GM15510 (cell line): Measurements from ENCODE around the gene RDH5.

ENCODE experiments used
- POLR2A ChIP-seq: IDR thresholded peaks from 3 replicates; pipeline ENCODE4 v1.6.1; 2011; ENCODE audit warnings: borderline replicate concordance; ENCODE audit not compliant: insufficient read length; ENCODE audit errors: extremely low read depth

Gene RDH5

GRCh38 chr12:55703901-55704761 lies 16.1 kb upstream of the RDH5 start:
- no peak for TF ChIP-seq POLR2A

DNA sequence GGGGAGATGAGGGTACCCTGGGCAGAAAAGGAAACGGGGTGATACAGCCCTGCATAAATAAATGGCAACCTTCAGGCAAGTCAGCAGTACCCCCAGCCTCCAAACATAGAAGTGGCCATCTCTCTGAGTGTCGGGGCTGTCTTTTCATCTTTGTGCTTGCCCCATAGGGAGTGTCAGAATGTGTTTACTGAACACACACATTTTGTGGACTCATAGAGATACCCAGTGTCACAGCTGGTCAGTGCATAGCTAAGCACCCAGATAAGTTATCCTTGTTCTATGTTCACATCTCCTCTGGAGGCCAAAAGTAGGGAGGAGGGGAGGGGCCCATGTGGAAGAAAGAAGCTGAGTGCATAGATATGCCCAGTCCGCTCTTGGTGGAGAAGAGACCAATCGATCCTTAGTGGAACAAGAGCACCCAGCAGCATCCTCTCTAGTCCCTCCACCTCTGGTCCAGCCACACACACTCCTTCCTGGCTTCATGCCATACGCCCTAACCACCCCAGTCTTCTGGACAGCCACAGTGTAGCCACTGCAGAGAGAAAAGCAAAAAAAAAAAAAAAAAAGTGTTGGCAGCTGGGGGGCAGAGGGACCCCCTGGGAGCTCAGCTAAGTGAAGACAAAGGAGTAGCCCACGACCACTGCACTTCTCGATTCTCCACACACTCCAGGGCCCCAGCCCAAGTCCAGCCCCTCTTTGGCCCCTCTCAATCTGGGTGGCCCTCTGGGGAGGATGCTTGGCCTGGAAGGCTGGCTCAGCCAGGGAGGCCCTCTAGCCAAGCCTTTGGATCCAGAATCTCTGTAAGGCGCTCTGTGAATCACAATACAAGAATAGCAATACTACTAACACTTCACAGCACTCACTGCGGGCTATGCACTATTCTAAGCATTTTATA lies 15.1 kb upstream of the RDH5 start:
- TF ChIP-seq POLR2A: no peak

GRCh38 chr12:55705782-55706402 lies 14.3 kb upstream of the RDH5 start:
- TF ChIP-seq POLR2A: no peak

GRCh38 chr12:55706568-55707218 lies 13.5 kb upstream of the RDH5 start:
- no peak for TF ChIP-seq POLR2A

GRCh38 chr12:55707219-55707671 lies 12.9 kb upstream of the RDH5 start:
- no peak for TF ChIP-seq POLR2A

DNA sequence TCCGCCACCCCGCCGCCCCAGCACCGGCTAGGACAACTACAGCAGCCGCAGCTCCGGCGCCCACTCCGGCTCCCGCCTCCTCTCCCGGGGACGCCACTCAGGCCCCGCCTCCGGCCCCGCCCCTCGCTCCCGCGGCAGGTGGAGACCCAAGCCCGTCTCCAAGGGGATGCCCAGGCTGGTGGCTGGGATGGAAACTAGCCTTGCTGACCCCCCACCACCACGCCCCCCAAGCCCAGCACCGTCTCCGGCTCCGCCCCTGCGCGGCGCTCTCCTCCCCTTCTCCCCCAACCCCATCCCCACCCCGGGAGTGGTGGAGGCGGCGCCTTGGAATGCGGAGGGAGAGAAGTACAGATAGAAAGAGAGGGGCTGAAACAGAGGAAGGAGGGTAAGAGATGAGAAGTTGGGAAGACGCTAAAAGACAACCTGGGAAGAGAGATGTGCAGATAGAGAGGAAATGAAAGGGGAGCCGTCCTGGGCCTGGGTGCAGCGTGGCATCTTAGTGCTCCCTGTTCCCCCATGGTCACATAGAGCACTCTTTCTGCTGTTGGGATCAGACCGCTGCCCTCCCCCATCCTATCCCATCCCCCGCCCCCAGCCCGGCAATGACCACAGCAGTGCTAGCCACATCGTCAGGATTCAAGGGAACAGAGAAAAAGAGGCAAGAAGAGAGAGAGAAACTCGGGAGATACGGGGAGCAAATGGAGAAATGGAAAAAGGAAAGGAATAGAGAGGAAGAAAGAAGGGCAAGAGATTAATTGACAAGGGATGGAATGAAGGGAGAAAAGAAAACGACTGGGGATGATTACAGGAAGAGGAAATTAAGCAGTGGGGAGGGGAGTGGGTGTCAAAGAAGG lies 12.1 kb upstream of the RDH5 start, which contains the start of gene ITGA7:
Gene ITGA7, minus strand, starts transcription at position 64 of the 854 bp plus-strand sequence. CDS start 222 bp downstream, outside the sequence.
- no peak for TF ChIP-seq POLR2A

DNA sequence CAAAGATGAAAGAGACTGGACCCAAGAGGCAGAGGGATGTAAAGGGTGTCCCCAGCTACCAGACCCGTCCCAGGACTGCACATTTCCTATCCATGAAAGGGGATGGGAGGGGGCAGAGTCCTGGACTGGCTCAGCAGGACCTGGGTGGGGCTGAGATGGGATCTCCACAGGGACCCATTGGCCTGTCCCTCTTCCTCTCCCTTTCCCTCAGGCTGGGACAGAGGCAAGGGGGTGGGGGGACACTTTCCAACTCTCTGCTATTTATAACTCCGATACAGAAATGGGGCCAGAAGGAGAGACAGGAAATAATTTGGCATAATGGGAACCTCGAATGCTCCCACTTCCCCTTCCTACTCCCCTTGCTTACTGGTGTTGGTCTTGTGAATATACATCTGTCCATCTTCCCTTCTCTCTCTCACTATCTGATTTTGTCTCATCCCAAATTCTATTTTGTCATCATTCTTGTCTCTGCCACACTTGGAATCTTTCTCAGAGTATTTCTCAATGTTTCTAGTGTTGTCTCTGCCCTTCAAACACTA lies 11.4 kb upstream of the RDH5 start:
- TF ChIP-seq POLR2A: no peak

GRCh38 chr12:55711786-55712553 lies 8.2 kb upstream of the RDH5 start:
- TF ChIP-seq POLR2A: no peak

DNA sequence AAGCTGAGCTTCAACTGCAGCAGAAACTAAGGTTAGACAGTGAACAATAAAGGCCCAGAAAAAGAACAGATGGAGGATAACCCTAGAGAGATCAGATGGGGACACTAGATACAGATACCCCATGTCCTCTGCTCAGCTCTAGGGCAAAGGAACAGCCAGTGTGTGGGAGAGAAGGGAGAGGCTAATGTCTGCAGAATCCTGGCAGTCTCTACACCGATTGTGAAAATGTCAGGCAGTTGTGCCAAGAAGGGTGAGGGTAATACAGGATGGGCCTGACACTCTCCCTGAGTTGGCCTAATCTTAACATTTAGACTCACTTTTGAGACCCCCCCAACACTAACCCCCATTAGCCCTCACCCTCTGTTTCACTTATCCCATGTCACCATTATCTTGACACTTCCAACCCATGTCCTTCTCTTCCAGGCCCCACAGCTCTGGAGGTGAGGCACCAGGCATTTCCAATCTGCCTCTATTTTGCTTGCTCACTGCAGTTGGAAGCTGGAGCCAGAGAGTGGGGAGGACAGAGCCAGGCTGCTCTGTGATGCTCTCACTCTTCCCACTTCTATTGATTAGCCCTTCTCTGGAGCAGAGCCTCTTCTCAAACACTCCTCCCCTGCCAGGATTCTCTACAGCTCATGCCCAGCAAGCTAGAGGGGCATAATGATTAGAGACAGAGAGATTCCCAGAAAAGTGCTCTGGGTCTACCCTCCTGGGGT lies 7.3 kb upstream of the RDH5 start:
- TF ChIP-seq POLR2A: no peak

- TF ChIP-seq POLR2A: no peak
Measured at GRCh38 chr12:55713721-55714120, 6.5 kb upstream of the RDH5 start.

GRCh38 chr12:55715169-55715764 lies 4.9 kb upstream of the RDH5 start:
- TF ChIP-seq POLR2A: no peak
